GM23338 (cell line): ENCODE measurements around the gene OTUD5. TPM values are rescaled to one million over a fixed set of nuclear protein-coding genes. Genes with fewer than 3 reads are reported as not detected.

Experiments used
- ATAC-seq: fragments of 200-7000 bp; cut with Tn5 transposase; 3 replicates; pipeline ENCODE4 v1.9.1; 2020
- DNase-seq: peaks from one replicate; pipeline ENCODE4 v3.0.0-alpha.2; 2015; ENCODE audit warnings: low spot score
- H2AFZ ChIP-seq: fragments of 200-600 bp; sonication (generic); 2 replicates; pipeline ENCODE4 v1.8.0; 2016; ENCODE audit warnings: antibody characterized with exemption, mild to moderate bottlenecking, moderate library complexity
- H3F3A ChIP-seq: fragments of 200-600 bp; sonication (generic); replicated peaks from 2 replicates; pipeline ENCODE4 v1.8.0; 2017; ENCODE audit warnings: antibody characterized with exemption, mixed run types, low read depth
- H3K27ac ChIP-seq: fragments of 200-600 bp; sonication (generic); 2 replicates; pipeline ENCODE4 v1.6.1; 2016; ENCODE audit warnings: low read depth
- H3K27me3 ChIP-seq: fragments of 200-600 bp; sonication (generic); 2 replicates; pipeline ENCODE4 v1.8.0; 2016; ENCODE audit warnings: mild to moderate bottlenecking, mixed run types, moderate library complexity; ENCODE audit not compliant: insufficient read depth
- H3K36me3 ChIP-seq: fragments of 200-600 bp; sonication (generic); 2 replicates; pipeline ENCODE4 v1.8.0; 2016; ENCODE audit warnings: mild to moderate bottlenecking; ENCODE audit not compliant: insufficient read depth
- H3K4me1 ChIP-seq: fragments of 200-600 bp; sonication (generic); 2 replicates; pipeline ENCODE4 v1.8.0; 2016; ENCODE audit warnings: mild to moderate bottlenecking, moderate library complexity; ENCODE audit not compliant: insufficient read depth
- H3K4me2 ChIP-seq: fragments of 200-600 bp; sonication (generic); 2 replicates; pipeline ENCODE4 v1.7.1; 2017; ENCODE audit warnings: mixed run types
- H3K4me3 ChIP-seq: fragments of 200-600 bp; sonication (generic); 2 replicates; pipeline ENCODE4 v1.6.1; 2016; ENCODE audit warnings: mixed run types
- H3K79me2 ChIP-seq: fragments of 200-600 bp; sonication (generic); replicated peaks from 2 replicates; pipeline ENCODE4 v1.8.0; 2017; ENCODE audit warnings: mild to moderate bottlenecking; ENCODE audit not compliant: insufficient read depth
- H3K9me2 ChIP-seq: fragments of 200-600 bp; sonication (generic); 2 replicates; pipeline ENCODE4 v1.8.0; 2017; ENCODE audit not compliant: insufficient read depth
- H4K20me1 ChIP-seq: fragments of 200-600 bp; sonication (generic); replicated peaks from 2 replicates; pipeline ENCODE4 v1.8.0; 2017; ENCODE audit warnings: mild to moderate bottlenecking; ENCODE audit not compliant: insufficient read depth
- H3K27ac Mint-ChIP-seq: 2 replicates; pipeline ENCODE4 v1.8.0; 2020; ENCODE audit warnings: inconsistent platforms, mild to moderate bottlenecking, moderate library complexity, mixed read lengths
- H3K27me3 Mint-ChIP-seq: 3 replicates; pipeline ENCODE4 v1.8.0; 2022; ENCODE audit warnings: low read depth, mild to moderate bottlenecking, moderate library complexity, mixed read lengths, inconsistent platforms; ENCODE audit not compliant: insufficient read depth, poor library complexity
- H3K36me3 Mint-ChIP-seq: 3 replicates; pipeline ENCODE4 v1.8.0; 2021; ENCODE audit warnings: low read depth, mild to moderate bottlenecking, inconsistent platforms, moderate library complexity, mixed read lengths
- H3K4me1 Mint-ChIP-seq: 3 replicates; pipeline ENCODE4 v1.8.0; 2020; ENCODE audit warnings: mild to moderate bottlenecking, inconsistent platforms, mixed read lengths
- H3K4me3 Mint-ChIP-seq: 3 replicates; pipeline ENCODE4 v1.8.0; 2021; ENCODE audit warnings: moderate library complexity, mild to moderate bottlenecking, inconsistent platforms, mixed read lengths
- H3K9me3 Mint-ChIP-seq: 3 replicates; pipeline ENCODE4 v1.8.0; 2020; ENCODE audit warnings: moderate library complexity, mild to moderate bottlenecking, inconsistent platforms, mixed read lengths
- CREB1 ChIP-seq: fragments of 250-450 bp; sonication (Bioruptor Pico); IDR thresholded peaks from 2 replicates; pipeline ENCODE4 v1.5.0; 2020; ENCODE audit warnings: low read depth, mild to moderate bottlenecking, moderate library complexity
- EZH2 ChIP-seq: fragments of 200-600 bp; sonication (generic); IDR thresholded peaks from one replicate; pipeline ENCODE4 v1.8.0; 2017; ENCODE audit warnings: antibody characterized with exemption, mild to moderate bottlenecking, low read depth; ENCODE audit not compliant: unreplicated experiment
- EZH2phosphoT487 ChIP-seq: fragments of 200-600 bp; sonication (generic); IDR thresholded peaks from one replicate; pipeline ENCODE4 v1.8.1; 2018; ENCODE audit warnings: antibody characterized with exemption; ENCODE audit not compliant: unreplicated experiment
- JUNB ChIP-seq: IDR thresholded peaks from one replicate; pipeline ENCODE4 v1.6.1; 2016; ENCODE audit warnings: antibody characterized with exemption; ENCODE audit not compliant: unreplicated experiment
- NANOG ChIP-seq: IDR thresholded peaks from 2 replicates; pipeline ENCODE4 v1.6.1; 2016; ENCODE audit warnings: antibody characterized with exemption, borderline replicate concordance
- POLR2AphosphoS5 ChIP-seq: IDR thresholded peaks from 2 replicates; pipeline ENCODE4 v1.6.1; 2016; ENCODE audit warnings: antibody characterized with exemption, low read depth
- STAT1 ChIP-seq: IDR thresholded peaks from one replicate; pipeline ENCODE4 v1.6.1; 2016; ENCODE audit warnings: antibody characterized with exemption; ENCODE audit not compliant: unreplicated experiment
- ZNF114 ChIP-seq: fragments of 250-450 bp; sonication (Bioruptor Pico); IDR thresholded peaks from 2 replicates; pipeline ENCODE4 v1.5.0; 2020; ENCODE audit warnings: mild to moderate bottlenecking, moderate library complexity
- ZNF331 ChIP-seq: fragments of 250-450 bp; sonication (Bioruptor Pico); IDR thresholded peaks from 2 replicates; pipeline ENCODE4 v1.5.0; 2020; ENCODE audit warnings: low read depth, mild to moderate bottlenecking, moderate library complexity
- polyA plus RNA-seq: library from polyadenylated mRNA; unstranded; fragments of >200 nt; fragmentation: Nextera tagmentation; extraction: Ambion mirVana; gene quantifications from 2 replicates; pipeline ENCODE4 v1.2.1, GENCODE V29; 2016
- total RNA-seq: library from RNA; depleted of rRNA; stranded (reverse); fragments of >200 nt; shearing (Covaris generic); gene quantifications from 2 replicates; pipeline ENCODE4 v1.2.3, GENCODE V29; 2014
- TF ChIP-seq, protein P1 (sequence below): IDR thresholded peaks from one replicate; pipeline ENCODE4 v1.6.1; 2018; ENCODE audit warnings: antibody characterized with exemption; ENCODE audit not compliant: unreplicated experiment
- TF ChIP-seq, protein P2 (sequence below), 2 experiments: fragments of 200-600 bp in 1 of 2; sonication (generic) in 1 of 2; conservative IDR thresholded peaks; 2 replicates each; pipeline versions ENCODE4 v1.5.1 to v1.6.1; 2016 to 2017; ENCODE audit warnings: antibody characterized with exemption in 2 of 2, low read depth in 2 of 2, mild to moderate bottlenecking in 2 of 2, moderate library complexity in 1 of 2
- TF ChIP-seq, protein P3 (sequence below): IDR thresholded peaks from 2 replicates; pipeline ENCODE4 v1.6.1; 2016; ENCODE audit warnings: antibody characterized with exemption
- TF ChIP-seq, protein P4 (sequence below): fragments of 250-450 bp; sonication (Bioruptor Pico); IDR thresholded peaks from 2 replicates; pipeline ENCODE4 v1.5.0; 2020; ENCODE audit warnings: mild to moderate bottlenecking, moderate library complexity

Gene OTUD5
- total and polyA plus RNA-seq, 2 experiments from 2014 or later: 23.5 to 56.5 TPM

DNA sequence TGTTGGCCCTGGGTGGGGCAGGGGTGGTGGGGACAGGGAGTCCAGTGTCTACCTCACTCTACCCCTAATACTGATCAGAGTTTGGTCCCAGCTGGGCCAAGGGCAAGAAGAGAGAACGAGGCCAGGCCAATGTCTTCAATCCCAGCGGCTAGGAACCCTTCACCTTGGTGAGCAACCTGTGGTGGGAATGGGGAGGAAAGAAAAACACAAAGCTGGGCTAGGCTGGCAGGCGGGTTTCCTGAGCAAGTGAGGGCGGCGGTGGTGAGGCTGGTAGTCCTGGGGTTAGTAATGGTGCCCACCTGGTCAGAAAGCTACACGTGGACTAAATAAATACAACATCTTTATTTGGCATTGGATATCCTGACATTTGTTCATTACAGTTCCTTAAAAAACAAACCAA, 54.1 kb downstream of the OTUD5 start:
- peaks cover 15% of the 10 kb centered on the region for H3K79me2 ChIP-seq
- ATAC-seq: no peak

More for the DNA sequence above, 54.1 kb downstream of the OTUD5 start:
- Histone ChIP-seq H3K27ac (no peak overlapping the region), H3K9me2 (no peaks in the 10 kb centered on the region), H4K20me1 (no peaks in the 10 kb centered on the region), H3K36me3 (no peaks in the 10 kb centered on the region), H3K4me1 (no peaks in the 10 kb centered on the region), H3K4me2 (no peak overlapping the region), H3F3A (no peaks in the 10 kb centered on the region), H3K4me3 (no peak overlapping the region), H3K27me3 (no peaks in the 10 kb centered on the region), H2AFZ (no peak overlapping the region)
- TF ChIP-seq, protein P1, sequence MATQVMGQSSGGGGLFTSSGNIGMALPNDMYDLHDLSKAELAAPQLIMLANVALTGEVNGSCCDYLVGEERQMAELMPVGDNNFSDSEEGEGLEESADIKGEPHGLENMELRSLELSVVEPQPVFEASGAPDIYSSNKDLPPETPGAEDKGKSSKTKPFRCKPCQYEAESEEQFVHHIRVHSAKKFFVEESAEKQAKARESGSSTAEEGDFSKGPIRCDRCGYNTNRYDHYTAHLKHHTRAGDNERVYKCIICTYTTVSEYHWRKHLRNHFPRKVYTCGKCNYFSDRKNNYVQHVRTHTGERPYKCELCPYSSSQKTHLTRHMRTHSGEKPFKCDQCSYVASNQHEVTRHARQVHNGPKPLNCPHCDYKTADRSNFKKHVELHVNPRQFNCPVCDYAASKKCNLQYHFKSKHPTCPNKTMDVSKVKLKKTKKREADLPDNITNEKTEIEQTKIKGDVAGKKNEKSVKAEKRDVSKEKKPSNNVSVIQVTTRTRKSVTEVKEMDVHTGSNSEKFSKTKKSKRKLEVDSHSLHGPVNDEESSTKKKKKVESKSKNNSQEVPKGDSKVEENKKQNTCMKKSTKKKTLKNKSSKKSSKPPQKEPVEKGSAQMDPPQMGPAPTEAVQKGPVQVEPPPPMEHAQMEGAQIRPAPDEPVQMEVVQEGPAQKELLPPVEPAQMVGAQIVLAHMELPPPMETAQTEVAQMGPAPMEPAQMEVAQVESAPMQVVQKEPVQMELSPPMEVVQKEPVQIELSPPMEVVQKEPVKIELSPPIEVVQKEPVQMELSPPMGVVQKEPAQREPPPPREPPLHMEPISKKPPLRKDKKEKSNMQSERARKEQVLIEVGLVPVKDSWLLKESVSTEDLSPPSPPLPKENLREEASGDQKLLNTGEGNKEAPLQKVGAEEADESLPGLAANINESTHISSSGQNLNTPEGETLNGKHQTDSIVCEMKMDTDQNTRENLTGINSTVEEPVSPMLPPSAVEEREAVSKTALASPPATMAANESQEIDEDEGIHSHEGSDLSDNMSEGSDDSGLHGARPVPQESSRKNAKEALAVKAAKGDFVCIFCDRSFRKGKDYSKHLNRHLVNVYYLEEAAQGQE: no peak
- TF ChIP-seq, protein P2, sequence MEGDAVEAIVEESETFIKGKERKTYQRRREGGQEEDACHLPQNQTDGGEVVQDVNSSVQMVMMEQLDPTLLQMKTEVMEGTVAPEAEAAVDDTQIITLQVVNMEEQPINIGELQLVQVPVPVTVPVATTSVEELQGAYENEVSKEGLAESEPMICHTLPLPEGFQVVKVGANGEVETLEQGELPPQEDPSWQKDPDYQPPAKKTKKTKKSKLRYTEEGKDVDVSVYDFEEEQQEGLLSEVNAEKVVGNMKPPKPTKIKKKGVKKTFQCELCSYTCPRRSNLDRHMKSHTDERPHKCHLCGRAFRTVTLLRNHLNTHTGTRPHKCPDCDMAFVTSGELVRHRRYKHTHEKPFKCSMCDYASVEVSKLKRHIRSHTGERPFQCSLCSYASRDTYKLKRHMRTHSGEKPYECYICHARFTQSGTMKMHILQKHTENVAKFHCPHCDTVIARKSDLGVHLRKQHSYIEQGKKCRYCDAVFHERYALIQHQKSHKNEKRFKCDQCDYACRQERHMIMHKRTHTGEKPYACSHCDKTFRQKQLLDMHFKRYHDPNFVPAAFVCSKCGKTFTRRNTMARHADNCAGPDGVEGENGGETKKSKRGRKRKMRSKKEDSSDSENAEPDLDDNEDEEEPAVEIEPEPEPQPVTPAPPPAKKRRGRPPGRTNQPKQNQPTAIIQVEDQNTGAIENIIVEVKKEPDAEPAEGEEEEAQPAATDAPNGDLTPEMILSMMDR (conservative IDR thresholded peaks at IDR 0.05; ENCODE audit: low read depth in 2 of 2): no peak
- TF ChIP-seq ZNF114 (no peak), POLR2AphosphoS5 (no peak), EZH2 (no peak), EZH2phosphoT487 (no peak), NANOG (no peak), JUNB (no peak), ZNF331 (CRISPR knock-in tag) (no peak), STAT1 (no peak), CREB1 (no peak)
- TF ChIP-seq, protein P3, sequence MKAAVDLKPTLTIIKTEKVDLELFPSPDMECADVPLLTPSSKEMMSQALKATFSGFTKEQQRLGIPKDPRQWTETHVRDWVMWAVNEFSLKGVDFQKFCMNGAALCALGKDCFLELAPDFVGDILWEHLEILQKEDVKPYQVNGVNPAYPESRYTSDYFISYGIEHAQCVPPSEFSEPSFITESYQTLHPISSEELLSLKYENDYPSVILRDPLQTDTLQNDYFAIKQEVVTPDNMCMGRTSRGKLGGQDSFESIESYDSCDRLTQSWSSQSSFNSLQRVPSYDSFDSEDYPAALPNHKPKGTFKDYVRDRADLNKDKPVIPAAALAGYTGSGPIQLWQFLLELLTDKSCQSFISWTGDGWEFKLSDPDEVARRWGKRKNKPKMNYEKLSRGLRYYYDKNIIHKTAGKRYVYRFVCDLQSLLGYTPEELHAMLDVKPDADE: no peak
- TF ChIP-seq, protein P4, sequence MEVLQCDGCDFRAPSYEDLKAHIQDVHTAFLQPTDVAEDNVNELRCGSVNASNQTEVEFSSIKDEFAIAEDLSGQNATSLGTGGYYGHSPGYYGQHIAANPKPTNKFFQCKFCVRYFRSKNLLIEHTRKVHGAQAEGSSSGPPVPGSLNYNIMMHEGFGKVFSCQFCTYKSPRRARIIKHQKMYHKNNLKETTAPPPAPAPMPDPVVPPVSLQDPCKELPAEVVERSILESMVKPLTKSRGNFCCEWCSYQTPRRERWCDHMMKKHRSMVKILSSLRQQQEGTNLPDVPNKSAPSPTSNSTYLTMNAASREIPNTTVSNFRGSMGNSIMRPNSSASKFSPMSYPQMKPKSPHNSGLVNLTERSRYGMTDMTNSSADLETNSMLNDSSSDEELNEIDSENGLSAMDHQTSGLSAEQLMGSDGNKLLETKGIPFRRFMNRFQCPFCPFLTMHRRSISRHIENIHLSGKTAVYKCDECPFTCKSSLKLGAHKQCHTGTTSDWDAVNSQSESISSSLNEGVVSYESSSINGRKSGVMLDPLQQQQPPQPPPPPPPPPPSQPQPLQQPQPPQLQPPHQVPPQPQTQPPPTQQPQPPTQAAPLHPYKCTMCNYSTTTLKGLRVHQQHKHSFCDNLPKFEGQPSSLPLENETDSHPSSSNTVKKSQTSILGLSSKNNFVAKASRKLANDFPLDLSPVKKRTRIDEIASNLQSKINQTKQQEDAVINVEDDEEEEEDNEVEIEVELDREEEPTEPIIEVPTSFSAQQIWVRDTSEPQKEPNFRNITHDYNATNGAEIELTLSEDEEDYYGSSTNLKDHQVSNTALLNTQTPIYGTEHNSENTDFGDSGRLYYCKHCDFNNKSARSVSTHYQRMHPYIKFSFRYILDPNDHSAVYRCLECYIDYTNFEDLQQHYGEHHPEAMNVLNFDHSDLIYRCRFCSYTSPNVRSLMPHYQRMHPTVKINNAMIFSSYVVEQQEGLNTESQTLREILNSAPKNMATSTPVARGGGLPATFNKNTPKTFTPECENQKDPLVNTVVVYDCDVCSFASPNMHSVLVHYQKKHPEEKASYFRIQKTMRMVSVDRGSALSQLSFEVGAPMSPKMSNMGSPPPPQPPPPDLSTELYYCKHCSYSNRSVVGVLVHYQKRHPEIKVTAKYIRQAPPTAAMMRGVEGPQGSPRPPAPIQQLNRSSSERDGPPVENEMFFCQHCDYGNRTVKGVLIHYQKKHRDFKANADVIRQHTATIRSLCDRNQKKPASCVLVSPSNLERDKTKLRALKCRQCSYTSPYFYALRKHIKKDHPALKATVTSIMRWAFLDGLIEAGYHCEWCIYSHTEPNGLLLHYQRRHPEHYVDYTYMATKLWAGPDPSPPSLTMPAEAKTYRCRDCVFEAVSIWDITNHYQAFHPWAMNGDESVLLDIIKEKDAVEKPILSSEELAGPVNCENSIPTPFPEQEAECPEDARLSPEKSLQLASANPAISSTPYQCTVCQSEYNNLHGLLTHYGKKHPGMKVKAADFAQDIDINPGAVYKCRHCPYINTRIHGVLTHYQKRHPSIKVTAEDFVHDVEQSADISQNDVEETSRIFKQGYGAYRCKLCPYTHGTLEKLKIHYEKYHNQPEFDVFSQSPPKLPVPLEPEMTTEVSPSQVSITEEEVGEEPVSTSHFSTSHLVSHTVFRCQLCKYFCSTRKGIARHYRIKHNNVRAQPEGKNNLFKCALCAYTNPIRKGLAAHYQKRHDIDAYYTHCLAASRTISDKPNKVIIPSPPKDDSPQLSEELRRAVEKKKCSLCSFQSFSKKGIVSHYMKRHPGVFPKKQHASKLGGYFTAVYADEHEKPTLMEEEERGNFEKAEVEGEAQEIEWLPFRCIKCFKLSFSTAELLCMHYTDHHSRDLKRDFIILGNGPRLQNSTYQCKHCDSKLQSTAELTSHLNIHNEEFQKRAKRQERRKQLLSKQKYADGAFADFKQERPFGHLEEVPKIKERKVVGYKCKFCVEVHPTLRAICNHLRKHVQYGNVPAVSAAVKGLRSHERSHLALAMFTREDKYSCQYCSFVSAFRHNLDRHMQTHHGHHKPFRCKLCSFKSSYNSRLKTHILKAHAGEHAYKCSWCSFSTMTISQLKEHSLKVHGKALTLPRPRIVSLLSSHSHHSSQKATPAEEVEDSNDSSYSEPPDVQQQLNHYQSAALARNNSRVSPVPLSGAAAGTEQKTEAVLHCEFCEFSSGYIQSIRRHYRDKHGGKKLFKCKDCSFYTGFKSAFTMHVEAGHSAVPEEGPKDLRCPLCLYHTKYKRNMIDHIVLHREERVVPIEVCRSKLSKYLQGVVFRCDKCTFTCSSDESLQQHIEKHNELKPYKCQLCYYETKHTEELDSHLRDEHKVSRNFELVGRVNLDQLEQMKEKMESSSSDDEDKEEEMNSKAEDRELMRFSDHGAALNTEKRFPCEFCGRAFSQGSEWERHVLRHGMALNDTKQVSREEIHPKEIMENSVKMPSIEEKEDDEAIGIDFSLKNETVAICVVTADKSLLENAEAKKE: no peak
- Mint-ChIP-seq H3K9me3 (no peaks in the 10 kb centered on the region), H3K36me3 (peaks cover 39% of the 10 kb centered on the region), H3K4me3 (no peak overlapping the region; the same call in 2 of the 3 replicates), H3K27me3 (peaks cover 4% of the 10 kb centered on the region), H3K27ac (no peak overlapping the region), H3K4me1 (peaks cover 7% of the 10 kb centered on the region)
- DNase-seq: no peak
